Smooth muscle cell (in vitro differentiated cells): ENCODE data around the gene NYAP1. TPM values are rescaled to one million over a fixed set of nuclear protein-coding genes. Genes with fewer than 3 reads are reported as not detected.

Experiments
- DNase-seq: peaks from one replicate; lab custom pipeline; 2025; ENCODE audit not compliant: unreplicated experiment; lab: John Stamatoyannopoulos, UW
- H2AFZ ChIP-seq: fragments of 200-600 bp; sonication (generic); 2 replicates; pipeline ENCODE4 v1.6.0; 2016; ENCODE audit warnings: antibody characterized with exemption, low read depth, mild to moderate bottlenecking
- H3F3A ChIP-seq: fragments of 200-600 bp; sonication (generic); 2 replicates; pipeline ENCODE4 v1.6.0; 2017; ENCODE audit warnings: antibody characterized with exemption, low read depth
- H3K27ac ChIP-seq: fragments of 200-600 bp; sonication (generic); 2 replicates; pipeline ENCODE4 v1.5.1; 2016; ENCODE audit warnings: low read depth, mild to moderate bottlenecking
- H3K27me3 ChIP-seq: fragments of 200-600 bp; sonication (generic); 2 replicates; pipeline ENCODE4 v1.6.1; 2016; ENCODE audit warnings: low read depth, mild to moderate bottlenecking
- H3K36me3 ChIP-seq: fragments of 200-600 bp; sonication (generic); 2 replicates; pipeline ENCODE4 v1.5.1; 2016; ENCODE audit warnings: low read depth
- H3K4me1 ChIP-seq: fragments of 200-600 bp; sonication (generic); 2 replicates; pipeline ENCODE4 v1.5.1; 2016; ENCODE audit warnings: low read depth
- H3K4me2 ChIP-seq: fragments of 200-600 bp; sonication (generic); 2 replicates; pipeline ENCODE4 v1.6.0; 2016; ENCODE audit warnings: mild to moderate bottlenecking
- H3K4me3 ChIP-seq: fragments of 200-600 bp; sonication (generic); 2 replicates; pipeline ENCODE4 v1.5.1; 2016; ENCODE audit warnings: mild to moderate bottlenecking
- H3K79me2 ChIP-seq: fragments of 200-600 bp; sonication (generic); 2 replicates; pipeline ENCODE4 v1.6.0; 2016; ENCODE audit warnings: low read depth, mild to moderate bottlenecking
- H3K9ac ChIP-seq: fragments of 200-600 bp; sonication (generic); 2 replicates; pipeline ENCODE4 v1.6.0; 2016; ENCODE audit warnings: low read depth
- H3K9me3 ChIP-seq: fragments of 200-600 bp; sonication (generic); replicated peaks from 2 replicates; pipeline ENCODE4 v1.5.1; 2016; ENCODE audit warnings: low read depth
- H4K20me1 ChIP-seq: fragments of 200-600 bp; sonication (generic); 2 replicates; pipeline ENCODE4 v1.6.0; 2016; ENCODE audit warnings: low read depth
- whole genome bisulfite sequencing: methylation state at CpG from one replicate; pipeline ENCODE4 v1.1.7; 2016; ENCODE audit warnings: low lambda C conversion rate; 5-methylcytosine and 5-hydroxymethylcytosine counted together
- polyA plus RNA-seq: library from polyadenylated mRNA; unstranded; fragments of >200 nt; fragmentation: Nextera tagmentation; extraction: Ambion mirVana; gene quantifications from 2 replicates; pipeline ENCODE4 v1.2.1, GENCODE V29; 2016
- total RNA-seq: library from RNA; depleted of rRNA; stranded (reverse); fragments of >200 nt; gene quantifications from 2 replicates; pipeline ENCODE4 v1.2.3, GENCODE V29; 2014
- TF ChIP-seq, protein P1 (sequence below): fragments of 200-600 bp; sonication (generic); IDR thresholded peaks from 2 replicates; pipeline ENCODE4 v1.5.1; 2017; ENCODE audit warnings: borderline replicate concordance, mild to moderate bottlenecking, antibody characterized with exemption; ENCODE audit not compliant: insufficient read depth, poor library complexity, severe bottlenecking

The NYAP1 gene
- total and polyA plus RNA-seq, 2 experiments from 2014 or later: 2.3 TPM; not detected in 1

GRCh38 chr7:100483090-100483721 lies 521 bp upstream of the NYAP1 start:
- H3K4me1 ChIP-seq: no peaks in the 10 kb centered on the region
- no peaks in the 10 kb centered on the region for H3K27me3 ChIP-seq
- peaks cover 6% of the 10 kb centered on the region for H3K79me2 ChIP-seq
- H4K20me1 ChIP-seq: no peaks in the 10 kb centered on the region
- peak overlapping the region; percentile 72 for H3K4me3 ChIP-seq
- H3F3A ChIP-seq: no peaks in the 10 kb centered on the region
- TF ChIP-seq, protein P1, sequence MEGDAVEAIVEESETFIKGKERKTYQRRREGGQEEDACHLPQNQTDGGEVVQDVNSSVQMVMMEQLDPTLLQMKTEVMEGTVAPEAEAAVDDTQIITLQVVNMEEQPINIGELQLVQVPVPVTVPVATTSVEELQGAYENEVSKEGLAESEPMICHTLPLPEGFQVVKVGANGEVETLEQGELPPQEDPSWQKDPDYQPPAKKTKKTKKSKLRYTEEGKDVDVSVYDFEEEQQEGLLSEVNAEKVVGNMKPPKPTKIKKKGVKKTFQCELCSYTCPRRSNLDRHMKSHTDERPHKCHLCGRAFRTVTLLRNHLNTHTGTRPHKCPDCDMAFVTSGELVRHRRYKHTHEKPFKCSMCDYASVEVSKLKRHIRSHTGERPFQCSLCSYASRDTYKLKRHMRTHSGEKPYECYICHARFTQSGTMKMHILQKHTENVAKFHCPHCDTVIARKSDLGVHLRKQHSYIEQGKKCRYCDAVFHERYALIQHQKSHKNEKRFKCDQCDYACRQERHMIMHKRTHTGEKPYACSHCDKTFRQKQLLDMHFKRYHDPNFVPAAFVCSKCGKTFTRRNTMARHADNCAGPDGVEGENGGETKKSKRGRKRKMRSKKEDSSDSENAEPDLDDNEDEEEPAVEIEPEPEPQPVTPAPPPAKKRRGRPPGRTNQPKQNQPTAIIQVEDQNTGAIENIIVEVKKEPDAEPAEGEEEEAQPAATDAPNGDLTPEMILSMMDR: peak; percentile 95
- no peaks in the 10 kb centered on the region for H3K9me3 ChIP-seq
- peak overlapping the region; percentile 91 for H2AFZ ChIP-seq
- peak; percentile 58 for DNase-seq
- H3K4me2 ChIP-seq: peak overlapping the region; percentile 97
- no peak overlapping the region for H3K27ac ChIP-seq
- no peaks in the 10 kb centered on the region for H3K36me3 ChIP-seq
- WGBS: 6% methylated on average over 17 of the region's 79 CpGs
- H3K9ac ChIP-seq: no peak overlapping the region

DNA sequence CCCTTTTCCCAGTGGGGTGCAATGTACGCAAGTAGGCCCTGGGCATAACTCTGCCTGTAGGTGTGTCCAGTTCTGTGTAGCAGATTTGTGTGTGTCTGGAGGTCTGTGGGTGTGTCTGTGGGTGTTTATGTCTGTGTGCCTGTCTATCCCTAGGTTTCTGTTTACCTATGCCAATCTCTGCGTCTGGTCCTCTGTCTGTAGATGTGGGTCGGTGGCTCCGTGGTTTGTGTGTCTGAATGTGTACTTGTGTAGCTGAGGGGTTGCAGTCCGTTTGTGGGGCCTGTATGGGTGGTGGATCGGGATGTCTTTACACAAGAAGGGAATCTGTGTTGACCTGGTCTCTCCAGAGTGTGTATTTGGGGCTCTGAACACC lies 932 bp downstream of the NYAP1 start:
- Histone ChIP-seq H3K27me3 (no peaks in the 10 kb centered on the region), H3K9ac (no peak overlapping the region), H2AFZ (no peak overlapping the region), H3K79me2 (no peaks in the 10 kb centered on the region), H3K9me3 (no peaks in the 10 kb centered on the region), H3K36me3 (no peaks in the 10 kb centered on the region), H3K4me1 (peaks cover 7% of the 10 kb centered on the region), H3K27ac (no peak overlapping the region), H4K20me1 (no peaks in the 10 kb centered on the region), H3K4me2 (peak overlapping the region; percentile 97), H3K4me3 (peak overlapping the region; percentile 72), H3F3A (no peaks in the 10 kb centered on the region)
- DNase-seq: no peak
- 74% methylated on average over 6 of the region's 6 CpGs for WGBS
- TF ChIP-seq, protein P1: no peak

DNA sequence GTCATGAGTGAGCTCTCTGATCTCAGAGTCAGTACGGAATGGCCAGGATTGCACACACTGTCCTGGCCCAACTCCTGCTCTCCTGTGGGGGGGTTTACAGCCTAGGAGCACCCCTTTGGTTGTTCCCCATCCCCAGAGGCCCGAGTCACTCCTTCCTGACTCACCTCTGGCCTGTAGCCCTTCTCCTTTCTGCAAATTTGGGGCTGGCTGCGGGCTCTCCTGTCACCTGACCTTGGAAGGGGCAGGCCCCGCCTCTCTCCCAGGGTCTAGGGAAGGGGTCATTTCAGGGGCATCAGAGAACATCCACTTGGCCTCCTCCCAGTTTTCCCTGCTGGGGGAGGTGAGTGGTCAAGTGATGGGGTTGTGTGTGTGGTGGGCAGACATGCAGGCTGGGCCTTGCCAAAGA lies 1.7 kb downstream of the NYAP1 start:
- DNase-seq: no peak
- no peaks in the 10 kb centered on the region for H3F3A ChIP-seq
- no peak overlapping the region for H3K9ac ChIP-seq
- no peak overlapping the region for H2AFZ ChIP-seq
- no peak overlapping the region for H3K27ac ChIP-seq
- no peaks in the 10 kb centered on the region for H3K9me3 ChIP-seq
- no peak overlapping the region for H3K4me3 ChIP-seq
- TF ChIP-seq, protein P1: no peak
- H4K20me1 ChIP-seq: no peaks in the 10 kb centered on the region
- H3K27me3 ChIP-seq: no peaks in the 10 kb centered on the region
- no peaks in the 10 kb centered on the region for H3K79me2 ChIP-seq
- H3K36me3 ChIP-seq: no peaks in the 10 kb centered on the region
- H3K4me1 ChIP-seq: peaks cover 8% of the 10 kb centered on the region
- H3K4me2 ChIP-seq: no peak overlapping the region
- WGBS: 90% methylated on average over 3 of the region's 4 CpGs

DNA sequence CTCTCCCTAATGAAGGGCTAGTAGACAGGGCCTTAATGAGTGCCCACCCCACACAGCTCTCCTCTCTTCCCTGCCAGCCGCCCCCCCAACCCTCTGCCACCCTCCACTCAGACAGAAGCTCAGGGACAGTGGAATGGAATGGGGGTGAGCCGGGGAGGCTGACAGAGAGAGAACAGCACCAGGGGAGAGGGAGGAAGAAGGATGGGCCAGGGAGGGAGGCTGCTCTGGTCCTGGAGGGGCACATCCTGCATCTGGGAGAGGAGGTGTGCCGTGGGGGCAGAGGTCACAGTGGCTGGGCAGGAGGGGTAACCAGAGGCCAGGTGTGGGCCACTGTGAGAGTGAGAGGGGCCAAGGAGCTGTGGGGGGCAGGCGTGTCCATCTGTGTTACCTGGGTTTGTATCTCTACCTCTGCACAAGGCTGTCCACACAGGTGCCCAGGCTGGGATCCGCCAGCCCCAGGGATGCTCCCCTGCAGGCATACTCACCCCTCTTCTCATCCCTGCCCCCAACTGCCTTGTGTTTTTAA lies 2.4 kb downstream of the NYAP1 start:
- TF ChIP-seq, protein P1: no peak
- 98% methylated on average over 5 of the region's 5 CpGs for WGBS

More for the DNA sequence above, 2.4 kb downstream of the NYAP1 start:
- Histone ChIP-seq H3K4me2 (no peak overlapping the region), H3K36me3 (no peaks in the 10 kb centered on the region), H3F3A (no peaks in the 10 kb centered on the region), H3K4me3 (no peak overlapping the region), H3K9ac (no peak overlapping the region), H3K27me3 (no peaks in the 10 kb centered on the region), H3K4me1 (peaks cover 8% of the 10 kb centered on the region), H3K79me2 (no peaks in the 10 kb centered on the region), H2AFZ (no peak overlapping the region), H3K9me3 (no peaks in the 10 kb centered on the region), H4K20me1 (no peaks in the 10 kb centered on the region), H3K27ac (no peak overlapping the region)
- DNase-seq: no peak
